NOMO-1 (cell line): ENCODE measurements around the gene SUCLG2.
"Not testable (repeated sequence)": the region's sequence is repeated elsewhere in the genome, so short reads cannot be mapped to it uniquely, and the experiment has no call there.

Experiments
- DNase-seq, 2 experiments: peaks; one replicate each; lab custom pipeline; 2025; ENCODE audit not compliant: unreplicated experiment in 2 of 2; lab: John Stamatoyannopoulos, UW

SUCLG2 gene

DNA sequence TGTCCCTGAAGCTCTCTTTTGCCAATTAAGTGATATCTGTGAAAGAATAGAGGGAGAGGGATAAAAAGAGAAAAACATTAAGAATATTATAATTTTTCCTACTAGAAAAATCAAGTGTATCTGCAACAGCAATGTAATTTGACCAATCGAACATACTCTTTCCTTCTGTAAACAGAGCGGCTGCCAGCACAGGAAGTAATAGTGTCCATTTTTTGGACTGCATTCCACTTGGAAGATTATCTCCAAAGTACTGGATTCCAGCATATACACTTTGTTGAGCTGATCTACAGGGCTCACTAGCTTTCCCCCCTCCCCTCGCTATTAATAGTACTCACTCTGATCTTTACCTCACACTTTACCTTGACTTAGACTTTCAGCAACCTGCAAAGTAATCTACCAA is 90.4 kb downstream of the SUCLG2 start:
- no peak for DNase-seq

DNA sequence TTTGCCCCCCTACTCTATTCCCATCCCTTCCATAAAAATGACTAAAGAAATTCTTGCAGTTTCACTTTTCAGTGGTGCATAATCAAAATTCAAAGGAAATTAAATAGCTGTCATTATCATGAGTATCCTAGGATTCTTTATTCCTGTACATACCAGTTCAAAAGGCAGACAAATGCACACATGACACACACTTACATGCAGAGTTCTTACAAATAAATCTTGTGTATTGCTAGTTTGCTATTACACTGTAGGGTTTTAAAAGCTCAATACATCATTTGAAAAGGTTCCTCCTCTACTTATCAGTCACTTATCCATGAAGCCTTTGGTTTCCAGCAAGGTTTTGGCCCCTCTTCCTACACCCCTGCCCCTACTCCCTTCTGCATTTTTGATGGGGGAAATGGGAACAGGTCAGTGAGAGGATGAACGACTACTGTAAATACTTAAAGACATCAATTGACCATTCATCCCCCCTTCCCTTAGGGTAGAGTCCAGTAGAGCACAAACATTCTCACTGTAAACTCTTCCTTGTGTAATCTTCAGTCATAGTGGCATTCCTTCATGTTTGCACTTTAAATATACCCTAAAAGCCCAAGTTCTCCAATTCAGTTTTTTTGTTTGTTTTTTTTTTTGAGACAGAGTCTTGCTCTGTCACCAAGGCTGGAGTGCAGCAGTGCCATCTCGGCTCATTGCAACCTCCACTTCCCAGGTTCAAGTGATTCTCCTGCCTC is 92.6 kb downstream of the SUCLG2 start:
- DNase-seq = no peak

DNA sequence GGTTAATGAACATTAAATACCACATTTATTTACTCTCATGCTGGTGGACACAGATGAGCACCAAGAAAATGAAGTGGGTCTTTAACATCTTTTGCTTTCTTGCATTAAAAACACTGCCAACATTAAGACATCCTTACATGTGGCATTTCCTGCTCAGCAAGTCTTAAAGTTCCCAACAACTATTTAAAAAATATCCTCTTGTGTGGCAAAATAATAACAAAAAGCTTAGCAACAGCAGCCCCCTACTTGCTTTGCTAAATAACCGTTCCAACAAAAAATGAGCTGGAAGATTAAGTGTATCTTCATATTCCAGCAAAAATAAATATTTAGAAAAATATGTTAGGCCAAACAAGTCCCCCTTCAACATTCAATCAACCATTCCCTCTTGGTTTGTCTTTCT is 93.1 kb downstream of the SUCLG2 start:
- DNase-seq = no peak

DNA sequence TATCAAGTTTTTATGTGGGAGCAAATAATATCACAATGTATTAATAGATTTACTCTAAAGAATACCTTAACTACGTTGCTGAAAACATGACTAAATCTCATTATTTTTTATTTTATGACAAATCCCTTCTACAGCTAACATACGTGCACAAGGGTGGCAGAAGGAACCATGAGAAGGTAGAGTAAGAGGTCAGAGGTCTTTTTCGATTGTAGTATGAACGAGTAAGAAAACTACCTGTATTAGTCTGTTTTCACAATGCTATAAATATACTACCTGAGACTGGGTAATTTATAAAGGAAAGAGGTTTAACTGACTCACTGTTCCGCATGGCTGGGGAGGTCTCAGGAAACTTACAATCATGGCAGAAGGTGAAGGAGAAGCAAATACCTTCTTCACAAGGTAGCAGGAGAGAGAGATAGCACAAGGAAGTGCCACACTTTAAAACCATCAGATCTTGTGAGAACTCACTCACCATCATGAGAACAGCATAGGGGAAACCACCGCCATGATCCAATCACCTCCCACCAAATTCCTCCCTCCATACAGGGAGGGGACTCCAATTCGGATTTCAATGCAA is 95.3 kb downstream of the SUCLG2 start:
- no peak for DNase-seq

- no peak for DNase-seq
These were observed 96.0 kb downstream of the SUCLG2 start for GRCh38 chr3:67558426-67558825.

GRCh38 chr3:67557848-67558355 is 96.5 kb downstream of the SUCLG2 start:
- no peak for DNase-seq

DNA sequence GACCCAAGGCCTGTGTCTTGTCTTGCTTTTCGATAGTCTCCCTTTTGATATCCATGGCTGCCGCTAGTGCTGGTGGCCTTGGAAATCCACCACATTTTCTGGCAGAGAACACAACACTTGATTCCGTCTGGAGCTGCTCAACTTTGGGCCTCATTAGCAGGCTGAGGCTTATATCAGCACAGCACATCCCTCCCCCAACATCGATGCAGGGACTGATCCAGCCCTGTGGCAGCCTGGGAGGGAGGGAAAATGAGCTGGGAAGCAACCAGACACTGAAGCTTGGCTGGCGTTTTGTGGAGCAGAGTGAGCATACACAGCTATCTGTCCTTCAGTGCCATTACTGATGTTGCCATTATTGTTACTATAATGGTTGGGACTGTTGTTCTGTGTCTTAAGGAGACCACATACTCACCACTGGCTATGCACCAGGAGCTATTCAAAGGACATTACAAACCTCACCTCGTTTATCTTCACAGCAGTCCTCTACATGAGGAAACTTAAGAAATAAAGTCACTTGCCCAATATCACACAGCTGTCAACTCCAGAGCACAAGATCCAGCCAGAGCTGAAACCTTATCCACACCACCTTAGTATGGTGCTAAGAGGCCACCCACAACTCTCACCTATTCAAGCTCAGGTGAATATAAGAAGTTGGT is 102.9 kb downstream of the SUCLG2 start:
- no peak for DNase-seq

DNA sequence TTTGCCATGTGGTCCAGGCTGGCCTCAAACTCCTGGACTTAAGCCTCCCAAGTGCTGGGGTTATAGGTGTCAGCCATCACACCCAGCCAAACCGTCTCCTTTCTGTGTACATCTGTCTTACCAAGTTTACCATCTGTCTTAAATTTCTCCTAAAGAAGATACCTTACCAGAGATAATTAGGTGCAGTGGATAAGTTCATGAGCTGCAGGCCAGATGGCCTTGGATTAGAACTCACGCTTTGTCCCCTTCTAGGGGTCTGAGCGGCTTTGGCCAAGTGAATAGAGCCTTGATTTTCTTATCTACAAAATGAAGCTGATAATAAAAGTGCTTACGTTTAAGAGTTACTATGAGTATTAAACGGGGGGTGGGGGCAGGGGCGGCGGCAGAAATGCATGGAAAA is 103.9 kb downstream of the SUCLG2 start:
- DNase-seq = no peak

DNA sequence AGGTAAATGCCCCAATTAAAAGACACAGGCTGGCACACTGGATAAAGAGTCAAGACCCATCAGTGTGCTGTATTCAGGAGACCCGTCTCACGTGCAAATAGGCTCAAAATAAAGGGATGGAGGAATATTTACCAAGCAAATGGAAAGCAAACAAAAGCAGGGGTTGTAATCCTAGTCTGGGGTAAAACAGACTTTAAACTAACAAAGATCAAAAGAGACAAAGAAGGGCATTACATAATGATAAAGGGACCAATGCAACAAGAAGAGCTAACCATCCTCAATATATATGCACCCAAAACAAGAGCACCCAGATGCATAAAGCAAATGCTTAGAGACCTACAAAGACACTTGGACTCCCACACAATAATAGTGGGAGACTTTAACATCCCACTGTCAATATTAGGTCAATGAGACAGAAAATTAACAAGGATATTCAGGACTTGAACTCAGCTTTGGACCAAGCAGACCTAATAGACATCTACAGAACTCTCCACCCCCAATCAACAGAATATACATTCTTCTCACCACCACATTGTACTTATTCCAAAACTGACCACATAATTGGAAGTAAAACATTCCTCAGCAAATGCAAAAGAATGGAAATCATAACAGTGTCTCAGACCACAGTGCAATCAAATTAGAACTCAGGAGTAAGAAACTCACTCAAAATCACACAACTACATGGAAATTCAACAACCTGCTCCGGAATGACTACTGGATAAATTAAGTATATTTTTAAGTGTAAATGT is 111.7 kb downstream of the SUCLG2 start:
- not testable (repeated sequence) for DNase-seq

DNA sequence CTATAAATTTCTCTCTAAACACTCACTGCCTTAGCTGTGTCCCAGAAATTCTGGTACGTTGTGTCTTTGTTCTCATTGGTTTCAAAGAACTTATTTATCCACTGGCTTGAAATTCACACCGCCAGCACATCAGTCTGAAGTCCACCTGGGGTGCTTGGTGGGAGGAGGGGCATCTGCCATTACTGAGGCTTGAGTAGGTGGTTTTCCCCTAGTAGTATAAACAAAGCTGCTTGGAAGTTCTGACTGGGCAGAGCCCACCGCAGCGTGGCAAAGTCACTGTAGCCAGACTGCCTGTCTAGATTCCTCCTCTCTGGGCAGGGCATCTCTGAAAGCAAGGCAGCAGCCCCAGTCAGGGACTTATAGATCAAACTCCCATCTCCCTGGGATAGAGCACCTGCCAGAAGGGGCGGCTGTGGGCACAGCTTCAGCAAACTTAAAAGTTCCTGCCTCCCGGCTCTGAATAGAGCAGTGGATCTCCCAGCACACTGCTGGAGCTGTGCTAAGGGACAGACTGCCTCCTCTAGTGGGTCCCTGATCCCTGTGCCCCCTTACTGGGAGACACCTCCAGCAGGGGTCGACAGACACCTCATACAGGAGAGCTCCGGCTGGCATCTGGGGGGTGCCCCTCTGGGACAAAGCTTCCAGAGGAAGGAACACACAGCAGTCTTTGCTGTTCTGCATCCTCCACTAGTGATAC is 114.1 kb downstream of the SUCLG2 start:
- DNase-seq = no peak

DNA sequence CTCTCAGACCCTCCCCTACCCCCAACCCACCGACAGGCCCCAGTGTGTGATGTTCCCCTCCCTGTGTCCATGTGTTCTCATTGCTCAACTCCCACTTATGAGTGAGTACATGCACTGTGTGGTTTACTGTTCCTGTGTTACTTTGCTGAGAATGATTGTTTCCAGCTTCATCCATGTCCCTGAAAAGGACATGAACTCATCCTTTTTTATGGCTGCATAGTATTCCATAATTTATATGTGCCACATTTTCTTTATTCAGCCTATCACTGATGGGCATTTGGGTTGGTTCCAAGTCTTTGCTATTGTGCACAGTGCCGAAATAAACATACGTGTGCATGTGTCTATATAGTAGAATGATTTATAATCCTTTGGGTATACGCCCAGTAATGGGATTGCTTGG is 117.2 kb downstream of the SUCLG2 start:
- DNase-seq = not testable (repeated sequence)

DNA sequence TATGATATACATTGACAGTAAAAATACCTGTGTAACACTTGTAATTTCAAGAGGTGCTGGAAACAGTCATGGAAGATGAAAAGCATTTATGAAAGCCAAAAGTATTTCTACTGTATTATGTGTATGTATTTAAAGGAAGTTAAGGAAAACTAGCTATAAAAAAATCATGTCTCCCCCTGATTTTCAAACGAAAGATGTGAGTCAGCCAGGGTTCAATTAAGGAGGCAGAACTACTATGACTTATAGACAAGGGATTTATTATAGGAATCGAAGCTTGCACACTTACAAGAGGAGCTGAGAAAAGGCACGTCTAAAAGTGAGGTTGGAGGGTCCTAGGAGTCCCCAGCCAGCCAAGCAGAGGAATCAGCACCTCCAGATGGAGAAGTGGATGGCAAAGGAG is 119.4 kb downstream of the SUCLG2 start:
- DNase-seq = no peak

DNA sequence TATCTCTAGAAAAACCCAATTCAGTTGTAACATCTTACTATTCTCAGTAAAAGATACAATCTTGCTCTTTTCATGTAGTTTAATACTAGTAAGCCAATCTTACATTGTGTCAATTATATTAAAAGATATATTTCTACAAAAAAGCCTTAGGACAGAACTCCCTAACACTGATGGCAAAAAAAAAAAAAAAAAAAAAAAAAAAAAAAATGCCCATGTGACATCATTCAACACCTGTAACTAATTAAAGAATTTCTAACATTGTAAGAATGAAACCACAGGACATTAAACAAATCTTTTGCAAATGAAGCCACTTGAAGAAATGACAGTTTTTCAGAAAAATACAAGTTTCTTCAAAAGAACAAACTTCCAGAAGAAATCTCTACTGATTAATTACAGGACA is 119.8 kb downstream of the SUCLG2 start:
- no peak for DNase-seq

GRCh38 chr3:67531181-67532101 is 123.0 kb downstream of the SUCLG2 start:
- no peak for DNase-seq

DNA sequence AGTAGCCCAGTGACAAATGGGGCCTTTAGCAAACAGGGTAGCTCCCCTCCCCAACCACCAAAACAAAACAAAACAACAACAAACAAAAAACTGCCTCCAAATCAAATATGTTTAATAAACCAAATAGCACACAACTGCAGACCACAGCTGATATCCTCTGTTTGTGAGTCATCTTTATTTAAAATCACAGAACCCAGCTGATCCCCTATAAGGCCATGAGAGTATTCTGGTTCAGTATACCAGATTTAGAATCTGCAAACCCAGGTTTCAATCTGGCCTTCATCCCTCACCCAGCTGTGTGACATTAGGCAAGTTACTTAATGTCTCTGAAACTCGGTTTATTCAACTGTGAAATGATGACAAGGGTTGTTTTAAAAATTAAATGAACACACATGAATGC is 124.5 kb downstream of the SUCLG2 start:
- no peak for DNase-seq

DNA sequence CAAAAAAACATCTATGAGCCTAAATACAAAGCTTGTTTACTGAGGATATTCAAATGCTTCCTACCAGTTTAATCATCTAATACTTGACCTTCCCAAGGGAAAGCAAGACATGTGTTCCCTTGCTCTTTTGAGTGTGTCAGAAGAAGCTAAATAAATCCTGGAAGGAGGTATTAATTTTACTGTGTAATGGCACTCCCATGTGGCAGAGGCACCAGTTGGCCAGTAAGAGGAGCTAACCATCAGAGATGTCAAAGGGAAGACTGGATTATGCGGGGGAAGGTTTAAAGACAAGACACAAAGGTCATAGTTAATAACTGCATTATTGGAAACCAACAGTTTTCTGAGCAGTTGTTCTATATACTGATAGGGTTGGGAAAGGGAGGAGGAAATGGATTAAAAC is 125.1 kb downstream of the SUCLG2 start:
- DNase-seq = no peak

- DNase-seq = no peak
These were observed 128.2 kb downstream of the SUCLG2 start for GRCh38 chr3:67526246-67526645.

DNA sequence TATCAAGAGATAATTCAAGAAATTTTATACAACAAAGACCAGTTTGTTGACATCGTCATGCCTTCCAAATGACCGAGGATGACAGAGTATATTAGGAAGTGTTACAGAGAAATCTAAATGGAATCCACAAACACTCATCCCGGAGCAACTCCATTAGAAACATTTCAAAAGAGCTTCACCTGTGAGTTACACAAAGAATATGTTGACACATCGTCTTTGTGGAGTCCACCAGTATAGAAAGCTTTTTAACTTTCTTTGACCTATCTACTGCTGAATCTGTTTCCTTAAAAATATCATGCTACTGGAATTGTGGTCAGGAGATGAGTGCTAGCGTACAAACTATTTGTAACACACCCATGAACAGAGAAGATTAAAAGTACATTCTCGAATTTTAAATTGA is 130.4 kb downstream of the SUCLG2 start:
- no peak for DNase-seq

- no peak for DNase-seq
These were observed 132.3 kb downstream of the SUCLG2 start for GRCh38 chr3:67522081-67522480.
